Stimulated activated CD8-positive, alpha-beta memory T cell treated with anti-CD3 and anti-CD28 coated beads, Interleukin-12 subunit alpha, Interleukin-12 subunit beta, amount 100 ng/mL, for 4 hours (primary cell): Measurements from ENCODE around the gene ZFAND3.
"Not testable (repeated sequence)": the region's sequence is repeated elsewhere in the genome, so short reads cannot be mapped to it uniquely, and the experiment has no call there.

Source experiments
- DNase-seq: peaks from one replicate; pipeline ENCODE4 v3.0.0-alpha.2; 2020; ENCODE audit warnings: low read depth

The ZFAND3 gene

DNA sequence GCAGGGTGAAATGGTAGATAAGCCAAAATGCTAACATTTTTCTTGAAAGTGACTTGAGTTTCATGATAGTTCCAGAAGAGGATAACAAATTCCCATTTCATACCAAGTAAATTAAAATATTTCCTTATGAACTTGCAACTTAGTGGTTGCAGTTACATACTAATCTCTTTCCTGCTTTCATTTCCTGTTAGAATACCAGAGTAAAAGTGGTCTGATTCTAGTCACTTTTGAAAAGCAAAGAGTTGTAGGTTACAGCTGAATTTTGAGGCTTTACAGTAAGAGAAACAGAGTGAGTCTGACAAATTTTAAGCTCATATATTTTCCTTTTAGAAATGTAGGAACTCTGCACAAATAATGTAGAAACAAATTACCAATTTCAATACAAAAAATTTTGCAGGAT, 117.4 kb downstream of the ZFAND3 start:
- DNase-seq = no peak

- DNase-seq = no peak
Measured at GRCh38 chr6:37938909-37939308, 119.4 kb downstream of the ZFAND3 start.

DNA sequence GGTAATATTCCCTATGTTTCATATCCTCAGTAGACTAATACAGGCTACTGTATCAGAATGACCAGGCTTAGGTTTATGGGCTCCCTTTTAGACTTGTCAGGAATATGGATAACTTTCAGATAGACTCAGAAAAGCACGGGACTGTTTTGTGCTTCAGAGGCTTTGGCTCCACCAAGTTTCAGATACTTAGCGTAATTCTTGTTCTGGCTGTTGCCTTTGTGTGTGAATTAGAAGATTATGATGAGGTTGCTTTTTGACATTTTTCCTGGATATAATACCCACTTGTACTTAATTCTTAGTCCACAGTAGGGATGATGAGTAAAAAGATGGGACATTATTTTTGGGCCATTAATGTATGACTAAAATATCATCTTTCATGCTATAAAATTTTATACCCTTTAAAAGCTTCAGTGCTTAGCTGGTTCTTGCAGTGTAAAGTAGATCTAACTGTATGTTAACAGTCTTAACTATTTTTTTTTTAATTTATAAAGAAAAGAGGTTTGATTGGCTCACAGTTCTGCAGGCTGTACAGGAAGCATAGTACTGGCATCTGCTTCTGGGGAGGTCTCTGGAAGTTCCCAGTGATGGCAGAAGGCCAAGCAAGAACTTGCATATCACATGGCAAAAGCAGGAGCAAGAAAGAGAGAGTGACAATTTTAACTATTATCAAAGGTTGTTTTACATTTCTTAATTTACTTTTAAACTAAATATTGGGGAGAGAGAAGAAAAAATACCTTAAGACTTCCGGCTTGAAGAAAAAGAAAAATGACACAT, 120.7 kb downstream of the ZFAND3 start:
- DNase-seq = no peak

DNA sequence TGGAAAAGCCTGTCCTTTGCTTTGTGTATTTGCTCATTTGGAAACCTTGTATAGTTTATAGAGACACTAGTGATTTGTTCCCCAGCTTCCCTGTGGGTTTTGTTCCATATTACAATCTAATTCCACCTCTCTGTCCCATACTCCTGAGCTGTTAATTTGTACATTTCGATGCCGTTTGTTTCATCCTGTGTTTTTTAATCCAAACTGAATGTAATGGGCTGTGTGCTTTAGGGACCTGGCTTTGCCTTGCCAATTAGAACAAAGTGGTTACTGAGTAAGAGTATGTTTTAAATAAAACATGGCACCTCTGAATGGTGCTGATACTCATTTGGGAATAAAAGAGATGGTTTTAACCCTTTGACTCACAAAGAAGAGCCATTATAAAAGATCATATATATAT, 122.3 kb downstream of the ZFAND3 start:
- DNase-seq = no peak

DNA sequence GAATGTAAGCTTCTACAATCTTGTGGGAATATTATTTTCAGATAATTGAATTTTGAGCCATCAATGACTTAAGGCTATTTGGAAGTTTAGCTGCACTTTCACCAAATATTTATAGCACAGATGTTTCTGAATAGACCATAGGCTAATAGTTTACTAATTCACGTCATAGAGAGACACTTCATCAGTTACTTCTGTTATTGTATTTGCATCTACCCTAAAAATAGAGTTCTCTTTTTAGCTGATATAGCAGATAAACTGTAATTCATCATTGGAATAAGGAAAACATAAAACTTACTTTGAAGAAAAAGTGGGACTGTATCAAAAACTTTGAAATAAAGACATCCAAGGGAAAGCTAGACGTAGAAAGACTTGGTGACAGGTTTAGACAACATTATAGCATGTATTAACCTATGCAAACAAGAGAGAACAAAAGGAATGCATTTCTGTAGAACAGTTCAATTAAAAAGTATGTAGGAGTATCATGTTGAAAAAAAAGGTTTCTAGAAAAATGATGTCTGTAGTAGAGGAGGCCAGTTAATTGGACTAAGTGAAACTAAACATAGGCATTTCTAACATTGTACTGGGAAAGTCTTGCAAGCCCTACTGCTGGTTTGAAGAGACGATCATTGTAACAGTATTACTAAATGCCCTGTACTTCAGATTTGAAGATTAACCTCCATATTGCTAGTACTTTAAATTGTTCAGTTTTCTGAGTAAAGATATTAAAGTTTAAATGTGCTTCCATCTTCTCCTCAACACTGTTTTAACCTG, 123.3 kb downstream of the ZFAND3 start:
- DNase-seq = no peak

- DNase-seq = no peak
Measured at GRCh38 chr6:37943436-37944058, 124.0 kb downstream of the ZFAND3 start.

GRCh38 chr6:37946057-37946456, 126.5 kb downstream of the ZFAND3 start:
- DNase-seq = no peak

GRCh38 chr6:37947468-37947867, 127.9 kb downstream of the ZFAND3 start:
- no peak for DNase-seq

- DNase-seq = not testable (repeated sequence)
Measured at GRCh38 chr6:37948584-37948983, 129.1 kb downstream of the ZFAND3 start.

GRCh38 chr6:37952027-37952426, 132.5 kb downstream of the ZFAND3 start:
- DNase-seq = no peak

DNA sequence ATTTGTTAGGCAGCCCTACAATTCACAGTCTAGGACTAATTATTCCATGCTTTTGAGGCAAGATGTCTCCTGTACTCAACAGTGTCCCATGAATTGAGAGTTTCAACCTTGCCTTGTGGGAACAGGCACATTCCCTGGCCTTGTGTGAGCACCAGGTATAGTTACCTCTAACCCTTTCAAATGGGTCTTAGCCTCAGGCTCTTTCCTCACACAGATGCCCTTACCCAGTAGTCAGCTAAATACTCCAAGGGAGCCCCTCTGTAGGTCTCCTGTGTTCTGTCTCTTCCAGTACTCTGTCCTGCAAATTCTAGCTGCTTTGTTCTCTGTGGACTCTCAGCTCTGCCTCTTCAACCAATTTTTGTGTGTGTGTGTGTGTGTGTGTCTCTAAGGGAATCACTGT, 135.3 kb downstream of the ZFAND3 start:
- DNase-seq = no peak

DNA sequence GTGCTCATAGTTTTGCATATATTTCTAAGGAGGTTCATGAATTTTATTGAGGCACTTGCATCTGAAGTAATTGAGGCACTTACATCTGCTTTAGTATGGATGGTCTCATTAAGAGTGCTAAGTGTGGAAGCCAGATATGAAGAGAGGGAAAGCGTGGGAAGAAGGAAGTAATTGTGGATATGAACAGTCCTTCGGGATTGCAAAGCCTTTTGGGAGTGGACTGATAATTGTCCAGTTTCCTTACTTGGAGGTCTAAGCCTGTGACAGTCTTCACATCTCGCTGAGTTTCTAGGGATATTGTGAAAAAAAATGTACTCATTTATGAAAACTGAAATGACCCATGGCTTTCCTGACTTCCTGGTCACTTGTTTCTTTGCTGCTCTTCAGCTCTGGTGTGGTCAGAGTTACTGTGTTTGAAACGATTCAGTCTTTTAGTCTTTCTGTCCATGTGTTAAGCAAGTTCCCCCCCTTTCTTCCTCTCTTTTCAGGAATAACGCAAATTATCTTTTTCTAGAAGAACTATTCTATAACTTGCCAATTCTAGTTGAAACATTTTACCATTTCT, 137.3 kb downstream of the ZFAND3 start:
- no peak for DNase-seq

DNA sequence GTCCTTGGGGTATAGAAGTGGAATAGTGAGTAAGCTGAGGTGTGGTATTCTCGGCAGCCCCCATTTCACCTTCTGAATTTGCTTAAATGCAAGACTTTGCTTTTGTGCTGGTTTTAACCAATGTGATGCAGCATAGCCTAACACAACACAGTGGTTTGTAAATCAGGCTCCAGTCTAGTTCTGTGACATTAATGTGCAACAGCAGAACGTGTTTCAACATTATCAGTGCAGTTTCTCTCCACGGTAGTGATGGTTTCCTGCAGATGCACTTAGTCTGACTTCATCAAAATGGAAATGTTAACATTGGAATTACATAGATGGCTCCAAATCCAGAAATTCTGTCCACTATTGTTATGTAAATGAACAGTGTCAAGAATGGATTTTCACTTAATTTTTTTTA, 139.5 kb downstream of the ZFAND3 start:
- DNase-seq = no peak

DNA sequence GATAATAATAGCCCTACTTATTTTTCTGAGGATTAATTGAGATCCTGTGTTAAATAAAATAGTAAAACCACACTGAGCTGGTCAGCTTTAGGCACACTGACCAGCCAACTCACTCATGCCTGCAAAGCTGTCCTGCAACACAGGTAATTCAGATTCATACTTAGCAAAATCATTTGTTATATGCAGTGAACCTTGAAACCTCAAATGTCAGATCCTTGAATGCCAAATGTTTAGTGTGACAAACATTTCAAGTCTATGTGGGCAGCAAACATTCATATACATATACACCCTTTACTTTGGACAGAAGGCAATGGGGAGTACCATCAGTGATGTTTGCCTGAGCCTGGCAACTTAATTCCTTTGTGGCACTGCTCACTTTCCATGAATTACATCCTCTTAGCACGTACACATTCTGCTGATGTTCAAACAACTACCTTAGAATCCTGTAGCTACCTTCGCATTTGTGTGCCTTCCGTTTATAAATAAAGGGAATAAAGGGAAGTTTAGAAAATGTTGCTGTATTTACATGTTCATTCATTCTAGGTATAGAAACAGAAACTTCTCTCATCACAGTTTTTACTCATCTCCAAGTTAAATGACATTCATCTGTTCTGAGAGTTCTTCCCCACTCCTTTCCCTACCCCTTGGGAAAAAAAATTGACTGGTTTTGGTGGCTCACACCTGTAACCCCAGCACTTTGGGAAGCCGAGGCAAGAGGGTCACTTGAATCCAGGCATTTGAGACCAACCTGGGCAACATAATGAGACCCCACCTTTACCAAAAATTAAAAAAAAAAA, 140.8 kb downstream of the ZFAND3 start:
- no peak for DNase-seq

- DNase-seq = not testable (repeated sequence)
Measured at GRCh38 chr6:37962481-37963080, 143.1 kb downstream of the ZFAND3 start.

GRCh38 chr6:37965964-37966676, 146.6 kb downstream of the ZFAND3 start:
- no peak for DNase-seq

DNA sequence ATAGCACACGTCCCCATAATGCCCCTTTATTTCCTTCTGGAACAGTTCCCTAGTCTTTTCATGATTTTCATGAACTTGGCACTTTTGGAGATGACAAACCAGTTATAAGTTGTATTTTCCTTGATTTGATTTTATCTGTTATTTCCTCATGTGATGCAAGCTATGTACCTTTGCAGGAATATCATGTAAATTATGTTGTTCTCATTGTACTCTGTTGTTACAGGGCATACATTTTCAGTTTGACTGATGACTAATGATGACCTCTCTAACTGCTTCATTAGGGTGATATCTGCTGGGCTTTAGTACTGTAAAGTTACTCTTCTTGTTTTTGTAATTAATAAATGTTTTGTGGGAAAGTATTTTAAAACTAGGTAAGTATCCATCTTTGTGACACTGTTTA, 147.3 kb downstream of the ZFAND3 start:
- DNase-seq = no peak

DNA sequence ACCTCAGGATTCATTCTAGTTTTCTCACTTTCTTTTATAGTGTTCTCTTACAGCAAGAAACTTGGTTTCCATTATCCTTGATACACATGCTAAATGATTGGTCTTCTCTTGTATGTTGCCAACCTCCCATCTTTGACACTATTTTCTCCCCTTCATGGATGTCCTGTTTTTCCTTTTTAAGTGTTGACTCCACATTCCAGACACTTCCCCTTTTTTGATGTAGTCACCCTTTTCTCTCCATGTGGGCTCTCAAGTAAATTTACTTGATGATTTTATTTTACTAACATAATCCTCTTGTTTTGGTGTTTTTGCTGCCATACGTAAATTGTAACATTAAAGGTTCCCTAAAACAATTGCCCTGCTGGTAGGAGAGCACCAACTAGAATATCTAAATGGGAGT, 148.1 kb downstream of the ZFAND3 start:
- no peak for DNase-seq

GRCh38 chr6:37971266-37971665, 151.7 kb downstream of the ZFAND3 start:
- DNase-seq = no peak

GRCh38 chr6:37971711-37972390, 152.3 kb downstream of the ZFAND3 start:
- DNase-seq = no peak
